PFSK-1 (cell line): ENCODE measurements around the gene C1orf210.

Source experiments
- FOXP2 ChIP-seq: optimal IDR thresholded peaks from 2 replicates; pipeline ENCODE3; 2011; ENCODE audit warnings: borderline replicate concordance, control low read depth, inconsistent platforms; ENCODE audit not compliant: insufficient read depth; ENCODE audit errors: extremely low read length, extremely low read depth
- POLR2AphosphoS5 ChIP-seq: IDR thresholded peaks from 2 replicates; pipeline ENCODE4 v1.6.1; 2012; ENCODE audit warnings: low read depth, mild to moderate bottlenecking, control low read depth, low read length, moderate library complexity
- REST ChIP-seq, 2 experiments: IDR thresholded peaks; 2 replicates each; pipeline versions ENCODE4 v1.6.1 to v1.8.0; 2011 to 2012; ENCODE audit warnings: low read depth in 2 of 2, low read length in 2 of 2, control low read depth in 1 of 2, inconsistent platforms in 1 of 2, mild to moderate bottlenecking in 1 of 2, moderate library complexity in 1 of 2; ENCODE audit not compliant: insufficient read depth in 1 of 2
- SIN3A ChIP-seq: IDR thresholded peaks from 2 replicates; pipeline ENCODE4 v1.6.1; 2012; ENCODE audit warnings: mild to moderate bottlenecking, low read length, moderate library complexity, borderline replicate concordance; ENCODE audit not compliant: insufficient read depth
- TAF1 ChIP-seq: IDR thresholded peaks from 2 replicates; pipeline ENCODE4 v1.6.1; 2012; ENCODE audit warnings: low read length, control low read depth, borderline replicate concordance; ENCODE audit not compliant: insufficient read depth

Gene C1orf210

DNA sequence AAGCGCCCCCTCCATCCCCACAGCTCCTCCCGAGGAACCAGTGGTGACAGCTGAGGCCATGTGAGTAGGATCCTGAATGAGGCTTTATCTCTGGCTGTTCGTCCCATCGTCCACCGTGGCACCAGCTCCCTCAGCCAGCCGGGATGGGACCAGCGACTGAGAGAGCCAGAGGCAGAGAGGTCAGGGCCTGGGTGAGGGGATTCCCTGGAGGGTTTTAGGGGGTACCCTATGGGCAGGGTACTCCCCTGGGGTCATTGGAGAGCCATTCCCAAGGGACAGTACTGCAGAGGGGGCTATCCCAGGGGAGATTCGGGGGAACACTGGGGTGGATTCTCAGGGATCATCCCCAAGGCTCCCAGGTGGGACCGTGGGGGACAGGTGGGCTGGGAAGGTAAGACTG is 13.2 kb downstream of the C1orf210 start:
- TF ChIP-seq POLR2AphosphoS5 (no peak), SIN3A (no peak), REST (IDR thresholded peaks at IDR 0.05; ENCODE audit: insufficient read depth in 1 of 2, low read depth in 2 of 2, low read length in 2 of 2) (no peak), FOXP2 (no peak), TAF1 (no peak)

DNA sequence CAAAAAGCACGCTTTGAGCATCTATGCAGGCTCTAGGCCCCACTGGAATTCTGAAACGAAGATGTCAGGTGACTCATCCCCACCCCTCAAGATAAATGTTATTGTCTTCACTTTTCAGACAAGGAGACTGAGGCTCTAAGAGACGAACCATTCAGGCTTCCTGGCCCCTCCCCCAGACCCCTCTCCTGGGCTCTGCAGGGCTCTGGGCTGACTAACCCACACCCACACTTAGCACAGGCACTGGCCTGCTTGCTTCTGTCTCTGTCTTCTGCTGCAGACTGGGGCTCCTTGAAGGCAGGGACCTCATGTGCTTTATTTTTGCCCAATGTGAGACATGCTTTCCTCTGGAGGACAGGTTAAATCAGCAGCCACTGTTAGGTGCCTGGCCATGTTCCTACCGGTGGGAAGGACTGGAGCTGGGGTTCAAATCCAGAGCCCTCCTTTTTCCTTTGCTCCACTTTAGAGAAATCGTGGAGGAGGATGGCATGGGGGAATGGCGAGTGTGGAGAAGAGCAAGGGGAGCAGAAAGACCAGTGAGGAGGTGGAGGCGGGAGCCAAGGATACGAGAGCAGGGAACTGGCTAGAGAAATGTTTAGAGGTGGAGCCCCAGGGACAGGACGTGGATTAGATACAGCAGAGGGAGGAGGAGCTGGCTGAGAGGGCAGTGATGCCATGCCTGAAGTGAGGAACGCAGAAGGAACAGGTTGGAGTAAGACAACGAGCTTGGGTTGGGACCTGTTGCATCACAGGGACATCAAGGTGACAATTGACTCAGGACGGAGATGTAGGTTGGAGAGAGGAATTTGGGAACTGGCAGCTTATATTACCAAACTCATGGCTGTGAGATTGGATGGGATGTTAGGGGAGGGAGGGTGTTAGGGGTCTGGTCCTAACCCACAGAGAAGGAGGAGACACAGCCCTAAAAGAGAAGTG is 13.9 kb downstream of the C1orf210 start:
- TF ChIP-seq REST (IDR thresholded peaks at IDR 0.05; ENCODE audit: insufficient read depth in 1 of 2, low read depth in 2 of 2, low read length in 2 of 2) = no peak
- TF ChIP-seq TAF1 = no peak
- TF ChIP-seq POLR2AphosphoS5 = no peak
- TF ChIP-seq FOXP2 = no peak
- TF ChIP-seq SIN3A = no peak

GRCh38 chr1:43270421-43271095 is 14.8 kb downstream of the C1orf210 start:
- TF ChIP-seq REST (IDR thresholded peaks at IDR 0.05; ENCODE audit: insufficient read depth in 1 of 2, low read depth in 2 of 2, low read length in 2 of 2) = no peak
- TF ChIP-seq POLR2AphosphoS5 = no peak
- no peak for TF ChIP-seq TAF1

- TF ChIP-seq SIN3A (no peak), POLR2AphosphoS5 (no peak), FOXP2 (no peak), TAF1 (no peak), REST (IDR thresholded peaks at IDR 0.05; ENCODE audit: insufficient read depth in 1 of 2, low read depth in 2 of 2, low read length in 2 of 2) (no peak)
Observed at GRCh38 chr1:43269627-43270375, 15.6 kb downstream of the C1orf210 start, which contains the start of gene TMEM125. Gene TMEM125, plus strand, starts transcription at chr1:43269983. Its CDS starts 2,740 bp downstream, at chr1:43272723.
